Measurements from ENCODE around the gene FBXO47. TPM values are rescaled to one million over a fixed set of nuclear protein-coding genes. Genes with fewer than 3 reads are reported as not detected.
A peak's percentile ranks its signal among the peaks of the same experiment; 100 is the strongest.

FBXO47 gene
- total and polyA plus RNA-seq, 2 donors (not counting 1 experiment from before 2014, with no cell fraction given), result not detected

DNA sequence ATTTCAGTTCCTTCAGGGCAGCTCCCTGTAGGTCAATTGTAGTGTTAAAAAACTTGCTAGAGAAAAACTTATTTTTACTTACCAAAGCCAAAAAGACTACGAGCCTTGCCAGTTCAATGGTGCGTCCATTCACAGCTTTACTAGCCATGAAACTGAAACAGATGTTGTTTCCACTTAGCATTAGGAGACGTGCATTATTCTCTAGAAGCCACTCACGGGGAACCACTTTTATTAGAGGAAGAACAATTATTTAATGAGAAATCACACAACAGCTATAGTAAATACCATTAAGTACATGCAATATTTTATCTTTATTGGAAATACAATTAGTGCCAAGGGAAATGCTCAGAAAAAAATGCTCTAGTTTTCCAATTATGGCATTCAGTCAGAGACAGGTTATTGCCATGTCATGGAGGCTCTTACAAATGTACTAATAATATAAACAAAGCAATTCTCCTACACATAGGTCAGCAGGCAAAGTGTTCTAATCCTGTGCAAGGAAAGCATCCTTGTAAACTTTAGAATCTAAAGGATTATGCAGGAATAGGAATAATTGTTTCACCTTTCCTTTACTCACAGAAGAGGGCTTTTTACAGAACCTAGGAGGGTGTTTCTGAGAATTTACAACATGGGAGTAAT, 24.4 kb downstream of the FBXO47 start:
- Histone ChIP-seq H4K20me1 (ENCODE audit: control insufficient read depth, insufficient read depth, low read length, poor library complexity, severe bottlenecking) (no peaks in the 10 kb centered on the region), H3K27me3 (replicated peaks in 1 of 4; ENCODE audit: control extremely low read depth in 1 of 4, control insufficient read depth in 3 of 4, insufficient read depth in 4 of 4, low read length in 3 of 4) (no peaks in the 10 kb centered on the region), H3K9me3 (ENCODE audit: control extremely low read depth in 1 of 3, control insufficient read depth in 2 of 3, insufficient read depth in 1 of 3, low read length in 2 of 3) (no peaks in the 10 kb centered on the region), H3K4me2 (replicated peaks; ENCODE audit: low read depth, low read length, poor library complexity, severe bottlenecking) (peak overlapping the region; percentile 22), H3K27ac (ENCODE audit: low read length in 2 of 2) (no peak overlapping the region), H3K9ac (ENCODE audit: low read length) (no peak overlapping the region), H3K79me2 (ENCODE audit: control insufficient read depth, insufficient read depth, low read length) (no peaks in the 10 kb centered on the region), H3K4me3 (ENCODE audit: control extremely low read depth in 1 of 5, extremely low read depth in 1 of 5, insufficient read depth in 1 of 5, low read depth in 2 of 5, low read length in 4 of 5) (no peak overlapping the region), H3K36me3 (replicated peaks in 1 of 2; ENCODE audit: control extremely low read depth in 1 of 2, control insufficient read depth in 1 of 2, extremely low read depth in 1 of 2, insufficient read depth in 2 of 2, low read length in 1 of 2) (no peaks in the 10 kb centered on the region), H2AFZ (ENCODE audit: insufficient read depth, low read depth, low read length, poor library complexity, severe bottlenecking) (peak overlapping the region; percentile 42), H3K4me1 (ENCODE audit: control insufficient read depth in 2 of 2, insufficient read depth in 2 of 2, low read length in 2 of 2) (no peaks in the 10 kb centered on the region)
- Mint-ChIP-seq H3K27ac (no peak overlapping the region), H3K4me3 (peak overlapping the region; percentile 3), H3K4me1 (peaks cover 8% of the 10 kb centered on the region), H3K27me3 (peaks cover 5% of the 10 kb centered on the region), H3K9me3 (ENCODE audit: insufficient read depth) (no peaks in the 10 kb centered on the region)
- POLR2A ChIA-PET, result no interaction called here
- CTCF ChIA-PET, result interaction anchor here (0.6 to 2.3 kb wide), 5 partner anchors 19 to 68 kb away, joined by 3 to 6 read pairs (median 3); no protein-coding TSS in a partner anchor
- intact Hi-C loops (cut with micrococcal nuclease), result no loop called here
- DNase-seq (no peak), ATAC-seq (ENCODE audit: low read depth) (peak; percentile 21)
- TF ChIP-seq, protein P1, sequence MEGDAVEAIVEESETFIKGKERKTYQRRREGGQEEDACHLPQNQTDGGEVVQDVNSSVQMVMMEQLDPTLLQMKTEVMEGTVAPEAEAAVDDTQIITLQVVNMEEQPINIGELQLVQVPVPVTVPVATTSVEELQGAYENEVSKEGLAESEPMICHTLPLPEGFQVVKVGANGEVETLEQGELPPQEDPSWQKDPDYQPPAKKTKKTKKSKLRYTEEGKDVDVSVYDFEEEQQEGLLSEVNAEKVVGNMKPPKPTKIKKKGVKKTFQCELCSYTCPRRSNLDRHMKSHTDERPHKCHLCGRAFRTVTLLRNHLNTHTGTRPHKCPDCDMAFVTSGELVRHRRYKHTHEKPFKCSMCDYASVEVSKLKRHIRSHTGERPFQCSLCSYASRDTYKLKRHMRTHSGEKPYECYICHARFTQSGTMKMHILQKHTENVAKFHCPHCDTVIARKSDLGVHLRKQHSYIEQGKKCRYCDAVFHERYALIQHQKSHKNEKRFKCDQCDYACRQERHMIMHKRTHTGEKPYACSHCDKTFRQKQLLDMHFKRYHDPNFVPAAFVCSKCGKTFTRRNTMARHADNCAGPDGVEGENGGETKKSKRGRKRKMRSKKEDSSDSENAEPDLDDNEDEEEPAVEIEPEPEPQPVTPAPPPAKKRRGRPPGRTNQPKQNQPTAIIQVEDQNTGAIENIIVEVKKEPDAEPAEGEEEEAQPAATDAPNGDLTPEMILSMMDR (IDR thresholded peaks at IDR 0.05), result no peak
- WGBS (ENCODE audit: insufficient coverage), result no CpG with 5 or more reads among the region's 4 CpGs

DNA sequence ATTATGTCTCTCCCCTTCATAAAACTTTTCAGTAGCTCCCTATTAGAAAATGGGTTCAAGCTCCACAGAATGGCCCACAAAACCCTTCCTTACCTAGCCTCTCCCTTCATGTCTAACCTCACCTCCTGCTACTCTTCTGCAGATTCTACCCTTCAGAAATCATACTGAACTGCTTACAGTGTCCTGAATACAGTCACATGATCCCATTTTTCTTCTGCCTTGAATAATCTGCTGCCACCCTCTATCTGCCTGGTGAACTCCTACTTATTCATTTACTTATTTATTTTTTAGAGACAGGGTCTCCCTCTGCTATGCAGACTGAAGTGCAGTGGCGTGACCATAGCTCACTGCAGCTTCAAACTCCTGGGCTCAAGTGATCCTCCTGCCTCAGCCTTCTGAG, 26.8 kb downstream of the FBXO47 start:
- Histone ChIP-seq H4K20me1 (ENCODE audit: control insufficient read depth, insufficient read depth, low read length, poor library complexity, severe bottlenecking) (no peaks in the 10 kb centered on the region), H3K4me3 (ENCODE audit: control extremely low read depth in 1 of 5, extremely low read depth in 1 of 5, insufficient read depth in 1 of 5, low read depth in 2 of 5, low read length in 4 of 5) (no peak overlapping the region), H2AFZ (ENCODE audit: insufficient read depth, low read depth, low read length, poor library complexity, severe bottlenecking) (no peak overlapping the region), H3K9me3 (ENCODE audit: control extremely low read depth in 1 of 3, control insufficient read depth in 2 of 3, insufficient read depth in 1 of 3, low read length in 2 of 3) (no peaks in the 10 kb centered on the region), H3K27ac (ENCODE audit: low read length in 2 of 2) (no peak overlapping the region), H3K9ac (ENCODE audit: low read length) (no peak overlapping the region), H3K36me3 (replicated peaks in 1 of 2; ENCODE audit: control extremely low read depth in 1 of 2, control insufficient read depth in 1 of 2, extremely low read depth in 1 of 2, insufficient read depth in 2 of 2, low read length in 1 of 2) (no peaks in the 10 kb centered on the region), H3K27me3 (replicated peaks in 1 of 4; ENCODE audit: control extremely low read depth in 1 of 4, control insufficient read depth in 3 of 4, insufficient read depth in 4 of 4, low read length in 3 of 4) (peaks cover 0 to 2% (median 0%) of the 10 kb centered on the region in 4 experiments), H3K4me2 (replicated peaks; ENCODE audit: low read depth, low read length, poor library complexity, severe bottlenecking) (no peak overlapping the region), H3K79me2 (ENCODE audit: control insufficient read depth, insufficient read depth, low read length) (no peaks in the 10 kb centered on the region), H3K4me1 (ENCODE audit: control insufficient read depth in 2 of 2, insufficient read depth in 2 of 2, low read length in 2 of 2) (no peaks in the 10 kb centered on the region)
- H3K27me3 Mint-ChIP-seq, result peaks cover 5% of the 10 kb centered on the region
- intact Hi-C loops (cut with micrococcal nuclease), result no loop called here
- no peak for ATAC-seq (ENCODE audit: low read depth)
- H3K4me3 Mint-ChIP-seq, result no peak overlapping the region
- peaks cover 8% of the 10 kb centered on the region for H3K4me1 Mint-ChIP-seq
- ChIA-PET CTCF (interaction anchor here (1.1 to 1.2 kb wide), 3 partner anchors 15 to 431 kb away, joined by 3 to 4 read pairs (median 3); partner anchors contain the start of gene LASP1NB), POLR2A (no interaction called here)
- no peaks in the 10 kb centered on the region for H3K9me3 Mint-ChIP-seq (ENCODE audit: insufficient read depth)
- H3K27ac Mint-ChIP-seq, result no peak overlapping the region
- no CpG with 5 or more reads among the region's 1 CpG for WGBS (ENCODE audit: insufficient coverage)
- TF ChIP-seq EZH2 (IDR thresholded peaks at IDR 0.05; ENCODE audit: borderline replicate concordance, insufficient read depth, low read depth, low read length, poor library complexity, severe bottlenecking), result no peak
- TF ChIP-seq, protein P1 (IDR thresholded peaks at IDR 0.05), result no peak
- DNase-seq, result no peak
